Posterior cingulate gyrus (tissue), 11 donors: ENCODE measurements around the gene GCAT.

Experiments used
- DNase-seq, 10 donors: peaks; one replicate each; pipeline versions ENCODE4 v3.0.0 to v3.0.0-alpha.2; 2020 to 2021; ENCODE audit warnings: mixed read lengths in 3 of 10
- intact Hi-C: fragments of 100-400 bp; cut with DNase I; formaldehyde crosslinking; loops from one replicate; pipeline ENCODE4 v1.15.1; 2023

Gene GCAT

DNA sequence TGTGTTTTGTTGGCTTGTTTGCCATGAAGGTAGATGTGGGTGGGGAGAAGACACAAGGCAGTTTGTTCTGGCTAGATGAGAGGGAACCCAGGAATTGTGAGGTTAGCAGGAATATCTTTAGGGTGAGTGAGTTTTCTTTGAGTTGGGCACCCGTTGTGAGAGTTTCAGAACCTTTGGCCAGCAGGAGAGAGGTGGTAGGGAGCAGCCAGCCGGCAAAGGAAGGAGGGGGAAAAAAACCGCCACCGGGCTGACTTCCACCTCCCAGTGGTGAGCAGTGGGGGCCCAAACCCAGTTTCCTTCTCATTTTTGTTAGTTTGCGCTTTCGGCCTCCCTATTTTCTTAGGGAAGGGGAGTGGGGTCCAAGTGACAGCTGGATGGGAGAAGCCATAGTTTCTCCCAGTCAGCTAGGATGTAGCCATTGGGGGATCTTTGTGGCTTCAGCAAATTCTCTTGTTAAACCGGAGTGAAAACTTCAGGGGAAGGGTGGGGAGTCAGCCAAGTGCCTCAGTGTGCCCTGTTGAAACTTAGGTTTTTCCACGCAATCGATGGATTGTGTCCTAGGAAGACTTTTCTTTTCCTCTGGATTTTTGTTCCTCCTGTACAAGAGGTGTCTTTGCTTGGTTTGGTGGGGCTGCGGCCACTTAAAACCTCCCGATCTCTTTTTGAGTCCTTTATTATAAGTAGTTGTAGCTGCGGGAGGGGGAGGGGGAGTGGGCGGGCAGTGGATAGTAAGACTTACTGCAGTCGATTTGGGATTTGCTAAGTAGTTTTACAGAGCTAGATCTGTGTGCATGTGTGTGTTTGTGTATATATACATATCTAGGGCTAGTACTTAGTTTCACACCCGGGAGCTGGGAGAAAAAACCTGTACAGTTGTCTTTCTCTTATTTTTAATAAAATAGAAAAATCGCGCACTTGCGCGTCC lies 1.1 kb upstream of the GCAT start:
- DNase-seq, result no peak
- intact Hi-C loops, result no loop called here

DNA sequence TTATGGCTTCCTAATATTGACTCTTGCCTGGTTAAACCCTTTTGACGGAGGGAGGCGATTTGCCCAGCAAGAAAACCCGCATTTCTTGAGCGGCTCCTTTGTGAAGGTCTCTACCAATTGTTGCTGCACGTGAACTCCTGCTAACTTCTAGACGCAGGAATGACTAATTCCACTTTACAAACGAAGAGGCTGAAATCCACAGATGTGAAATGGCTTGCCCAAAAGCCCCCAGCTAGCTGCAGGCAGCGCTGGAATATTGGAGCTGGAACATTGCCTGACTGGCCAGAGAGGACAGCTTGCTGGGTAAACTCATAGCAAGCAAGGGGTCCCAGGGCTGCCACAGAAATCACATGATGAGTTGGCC lies 542 bp downstream of the GCAT start:
- intact Hi-C loops, result no loop called here

DNA sequence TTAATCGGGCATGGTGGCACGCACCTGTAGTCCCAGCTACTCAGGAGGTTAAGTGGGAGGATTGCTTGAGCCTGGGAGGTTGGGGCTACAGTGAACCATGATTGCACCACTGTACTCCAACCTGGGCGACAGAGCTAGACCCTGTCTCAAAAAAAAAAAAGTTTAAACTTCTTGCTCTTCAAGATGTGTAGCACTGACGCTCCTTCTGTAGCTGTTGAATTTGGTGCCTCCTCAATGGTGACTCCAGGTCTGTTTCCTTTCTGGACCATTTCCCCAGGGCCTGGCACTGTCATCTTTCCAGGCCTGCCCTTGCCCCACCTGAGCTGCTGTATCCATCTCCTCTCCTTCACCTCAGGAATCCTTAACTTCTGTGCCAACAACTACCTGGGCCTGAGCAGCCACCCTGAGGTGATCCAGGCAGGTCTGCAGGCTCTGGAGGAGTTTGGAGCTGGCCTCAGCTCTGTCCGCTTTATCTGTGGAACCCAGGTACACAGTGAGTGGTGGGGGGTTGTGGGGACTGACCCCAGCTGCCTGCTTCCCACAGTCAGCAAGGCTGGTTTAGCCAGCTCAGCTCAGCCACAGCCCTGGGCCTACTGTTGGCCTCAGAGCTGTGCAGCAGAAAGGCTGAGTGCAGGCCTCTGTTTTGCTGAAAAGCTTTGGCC lies 2.1 kb downstream of the GCAT start:
- intact Hi-C loops, result loop anchor here (10.0 kb wide), 1 partner anchor 155 kb away; no protein-coding TSS in a partner anchor

More for the DNA sequence above, 542 bp downstream of the GCAT start:
- DNase-seq, result no peak

GRCh38 chr22:37811867-37812266 lies 4.1 kb downstream of the GCAT start:
- intact Hi-C loops, result loop anchor here (10.0 kb wide), 1 partner anchor 153 kb away; no protein-coding TSS in a partner anchor
- DNase-seq, result no peak

More for the DNA sequence above, 2.1 kb downstream of the GCAT start:
- no peak for DNase-seq

GRCh38 chr22:37812869-37813678 lies 5.3 kb downstream of the GCAT start:
- DNase-seq, result peak in 1 of 10 donors; percentile 79
- intact Hi-C loops, result loop anchor here (10.0 kb wide), 1 partner anchor 152 kb away; no protein-coding TSS in a partner anchor

- peak in 1 of 10 donors; percentile 62 for DNase-seq
- intact Hi-C loops, result loop anchor here (10.0 kb wide), 1 partner anchor 149 kb away; no protein-coding TSS in a partner anchor
Observed at GRCh38 chr22:37815593-37815992, 7.9 kb downstream of the GCAT start.

DNA sequence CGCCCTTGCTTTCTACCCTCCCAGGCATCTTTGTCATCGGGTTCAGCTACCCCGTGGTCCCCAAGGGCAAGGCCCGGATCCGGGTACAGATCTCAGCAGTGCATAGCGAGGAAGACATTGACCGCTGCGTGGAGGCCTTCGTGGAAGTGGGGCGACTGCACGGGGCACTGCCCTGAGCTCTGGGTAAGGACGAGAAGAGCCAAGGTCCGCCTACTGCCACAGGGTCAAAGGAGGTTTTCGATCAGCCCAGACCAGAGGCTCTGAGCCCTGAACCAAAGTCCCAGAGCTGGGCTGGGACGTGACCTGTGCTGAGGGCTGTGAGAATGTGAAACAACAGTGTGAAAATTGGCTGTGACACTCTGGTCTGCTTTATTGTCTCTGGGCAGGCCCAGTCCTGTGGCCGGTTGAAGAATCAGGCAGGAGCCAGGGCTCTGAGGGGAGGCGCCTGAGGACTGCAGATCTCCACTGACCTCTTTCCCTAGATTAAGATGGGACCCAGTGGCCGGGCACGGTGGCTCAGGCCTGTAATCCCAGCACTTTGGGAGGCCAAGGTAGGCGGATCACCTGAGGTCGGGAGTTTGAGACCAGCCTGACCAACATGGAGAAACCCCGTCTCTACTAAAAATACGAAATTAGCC lies 8.9 kb downstream of the GCAT start:
- DNase-seq, result no peak
- intact Hi-C loops, result loop anchor here (1.0 to 10.0 kb wide), 3 partner anchors 28 to 148 kb away; partner anchors contain the start of gene ANKRD54

GRCh38 chr22:37817705-37818408 lies 10.1 kb downstream of the GCAT start:
- intact Hi-C loops, result loop anchor here (1.0 to 10.0 kb wide), 3 partner anchors 26 to 147 kb away; partner anchors contain the start of gene ANKRD54
- peak; percentile 74 to 98 (median 89) for DNase-seq

- intact Hi-C loops, result loop anchor here (10.0 kb wide), 1 partner anchor 146 kb away; no protein-coding TSS in a partner anchor
- DNase-seq, result peak in 8 of 10 donors; percentile 51 to 95 (median 66)
Observed at GRCh38 chr22:37818409-37819104, 10.8 kb downstream of the GCAT start.

DNA sequence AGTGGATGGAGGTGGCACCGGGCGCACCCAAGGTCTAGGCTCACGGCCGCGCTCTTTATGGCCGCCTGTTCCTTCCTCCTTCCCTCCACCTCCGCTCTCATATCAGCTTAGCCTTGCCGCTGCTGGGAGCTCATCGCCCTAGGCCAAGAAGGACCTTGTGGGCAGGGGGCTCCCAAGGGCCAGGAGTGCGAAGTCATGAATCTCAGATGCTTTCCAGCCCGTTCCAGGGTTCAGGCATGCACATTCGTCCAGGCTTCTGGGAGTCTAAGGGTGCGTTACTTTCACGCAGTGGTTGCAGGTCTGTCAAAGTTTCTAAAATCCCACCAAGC lies 11.3 kb downstream of the GCAT start:
- no peak for DNase-seq
- intact Hi-C loops, result loop anchor here (10.0 kb wide), 1 partner anchor 146 kb away; no protein-coding TSS in a partner anchor

- DNase-seq, result peak in 1 of 10 donors; percentile 39
- intact Hi-C loops, result no loop called here
Observed at GRCh38 chr22:37820350-37820749, 12.6 kb downstream of the GCAT start.

DNA sequence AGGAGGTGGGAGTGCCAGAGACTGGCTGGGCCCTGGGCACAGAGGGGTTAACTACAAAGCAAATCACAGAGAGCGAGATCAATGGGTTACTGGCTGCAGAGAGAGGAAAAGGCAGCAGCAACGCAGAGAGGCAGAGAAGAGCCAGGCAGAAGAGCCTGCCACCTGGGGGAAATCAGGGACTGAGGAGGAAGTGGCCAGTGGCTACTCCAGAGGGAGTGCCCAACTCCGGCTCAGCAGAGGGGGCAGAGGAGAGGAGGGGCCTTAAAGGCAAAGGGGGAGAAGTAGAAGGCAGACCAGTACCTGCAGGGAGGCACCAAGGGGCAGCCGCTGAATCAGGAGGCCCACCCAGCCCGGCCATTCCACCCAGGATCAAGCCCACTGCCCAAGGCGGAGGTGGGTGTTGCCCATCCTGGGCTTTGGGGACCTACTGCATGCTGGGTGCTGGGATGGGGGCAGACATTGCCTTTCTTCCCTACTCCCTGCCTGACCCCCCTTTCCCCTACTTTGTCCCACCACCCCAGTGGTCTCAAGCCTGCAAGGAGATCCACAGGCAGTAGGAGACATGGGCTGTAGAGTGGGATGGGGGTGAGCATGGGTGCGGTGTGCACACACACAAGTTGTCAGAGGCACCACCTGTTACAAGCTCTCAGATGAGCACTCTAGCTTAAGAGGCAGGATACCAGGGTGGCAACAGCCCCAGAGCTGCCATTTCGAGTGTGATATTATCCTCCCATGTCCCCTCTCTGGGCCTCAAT lies 14.5 kb downstream of the GCAT start:
- DNase-seq, result no peak
- intact Hi-C loops, result no loop called here

GRCh38 chr22:37823134-37823985 lies 15.6 kb downstream of the GCAT start, which contains the start of gene GALR3:
TSS of gene GALR3 (plus strand) at chr22:37823382. CDS start at chr22:37823407, 25 bp downstream.
- DNase-seq, result peak in 1 of 10 donors; percentile 78
- intact Hi-C loops, result no loop called here

DNA sequence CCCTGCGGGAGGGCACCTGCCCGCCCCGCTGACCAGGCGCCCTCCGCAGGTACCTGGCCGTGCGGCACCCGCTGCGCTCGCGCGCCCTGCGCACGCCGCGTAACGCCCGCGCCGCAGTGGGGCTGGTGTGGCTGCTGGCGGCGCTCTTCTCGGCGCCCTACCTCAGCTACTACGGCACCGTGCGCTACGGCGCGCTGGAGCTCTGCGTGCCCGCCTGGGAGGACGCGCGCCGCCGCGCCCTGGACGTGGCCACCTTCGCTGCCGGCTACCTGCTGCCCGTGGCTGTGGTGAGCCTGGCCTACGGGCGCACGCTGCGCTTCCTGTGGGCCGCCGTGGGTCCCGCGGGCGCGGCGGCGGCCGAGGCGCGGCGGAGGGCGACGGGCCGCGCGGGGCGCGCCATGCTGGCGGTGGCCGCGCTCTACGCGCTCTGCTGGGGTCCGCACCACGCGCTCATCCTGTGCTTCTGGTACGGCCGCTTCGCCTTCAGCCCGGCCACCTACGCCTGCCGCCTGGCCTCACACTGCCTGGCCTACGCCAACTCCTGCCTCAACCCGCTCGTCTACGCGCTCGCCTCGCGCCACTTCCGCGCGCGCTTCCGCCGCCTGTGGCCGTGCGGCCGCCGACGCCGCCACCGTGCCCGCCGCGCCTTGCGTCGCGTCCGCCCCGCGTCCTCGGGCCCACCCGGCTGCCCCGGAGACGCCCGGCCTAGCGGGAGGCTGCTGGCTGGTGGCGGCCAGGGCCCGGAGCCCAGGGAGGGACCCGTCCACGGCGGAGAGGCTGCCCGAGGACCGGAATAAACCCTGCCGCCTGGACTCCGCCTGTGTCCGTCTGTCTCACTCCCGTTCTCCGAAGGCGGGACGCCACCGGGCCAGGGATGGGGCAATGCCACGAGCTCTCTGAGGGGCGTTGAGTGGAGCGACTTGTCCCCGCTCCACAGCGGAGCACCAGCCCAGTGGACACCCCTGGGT lies 17.2 kb downstream of the GCAT start:
- DNase-seq, result peak in 2 of 10 donors; percentile 73 to 75
- intact Hi-C loops, result no loop called here

DNA sequence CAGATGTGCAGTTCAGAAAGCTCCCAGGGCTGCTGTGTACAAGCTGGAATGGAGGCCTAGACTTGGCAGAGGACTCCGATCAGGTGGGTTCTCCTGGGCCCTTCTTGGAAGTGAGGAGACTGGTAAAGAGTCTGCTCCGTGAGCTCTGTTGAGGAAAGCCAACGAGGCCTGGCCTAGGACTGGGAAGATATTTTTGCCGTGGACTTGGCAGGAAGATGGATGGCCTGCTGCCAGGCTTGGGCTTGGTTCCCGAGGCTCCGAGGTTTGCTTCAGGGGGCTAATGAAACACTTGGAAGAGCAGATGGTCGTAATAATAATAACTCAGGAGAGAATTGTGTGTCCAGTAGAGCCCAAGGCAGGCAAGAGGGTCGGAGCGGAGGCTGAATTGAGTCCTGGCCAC lies 19.3 kb downstream of the GCAT start:
- intact Hi-C loops, result no loop called here
- DNase-seq, result peak in 9 of 10 donors; percentile 43 to 91 (median 52)
